ENCODE data around the gene MYO19.

DNA sequence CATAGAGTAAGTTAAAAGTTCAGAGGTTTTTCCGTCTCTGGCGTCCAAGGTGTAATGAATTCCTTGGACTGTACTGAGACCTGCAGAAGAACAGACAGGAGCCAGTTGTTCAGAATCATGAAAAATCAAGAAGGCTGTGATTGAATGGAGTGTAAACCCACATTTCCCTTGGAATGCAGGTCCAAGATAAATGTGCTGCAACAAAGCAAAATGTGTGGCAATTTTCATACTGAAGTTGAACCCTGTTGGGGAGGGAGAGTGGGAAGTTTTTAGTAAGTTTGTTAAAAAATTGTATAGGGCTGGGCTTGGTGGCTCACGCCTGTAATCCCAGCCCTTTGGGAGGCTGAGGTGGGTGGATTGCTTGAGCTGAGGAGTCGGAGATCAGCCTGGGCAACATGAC lies 31.4 kb upstream of the MYO19 start:
- TF ChIP-seq, protein P1, sequence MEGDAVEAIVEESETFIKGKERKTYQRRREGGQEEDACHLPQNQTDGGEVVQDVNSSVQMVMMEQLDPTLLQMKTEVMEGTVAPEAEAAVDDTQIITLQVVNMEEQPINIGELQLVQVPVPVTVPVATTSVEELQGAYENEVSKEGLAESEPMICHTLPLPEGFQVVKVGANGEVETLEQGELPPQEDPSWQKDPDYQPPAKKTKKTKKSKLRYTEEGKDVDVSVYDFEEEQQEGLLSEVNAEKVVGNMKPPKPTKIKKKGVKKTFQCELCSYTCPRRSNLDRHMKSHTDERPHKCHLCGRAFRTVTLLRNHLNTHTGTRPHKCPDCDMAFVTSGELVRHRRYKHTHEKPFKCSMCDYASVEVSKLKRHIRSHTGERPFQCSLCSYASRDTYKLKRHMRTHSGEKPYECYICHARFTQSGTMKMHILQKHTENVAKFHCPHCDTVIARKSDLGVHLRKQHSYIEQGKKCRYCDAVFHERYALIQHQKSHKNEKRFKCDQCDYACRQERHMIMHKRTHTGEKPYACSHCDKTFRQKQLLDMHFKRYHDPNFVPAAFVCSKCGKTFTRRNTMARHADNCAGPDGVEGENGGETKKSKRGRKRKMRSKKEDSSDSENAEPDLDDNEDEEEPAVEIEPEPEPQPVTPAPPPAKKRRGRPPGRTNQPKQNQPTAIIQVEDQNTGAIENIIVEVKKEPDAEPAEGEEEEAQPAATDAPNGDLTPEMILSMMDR (IDR thresholded peaks at IDR 0.05): no peak
- no peak for TF ChIP-seq POLR2A (IDR thresholded peaks at IDR 0.05)
- no peak for TF ChIP-seq EP300 (IDR thresholded peaks at IDR 0.05)

Measured in suprapubic skin (tissue), 3 donors.